ENCODE data around the gene TANC1. TPM values are rescaled to one million over a fixed set of nuclear protein-coding genes. Genes with fewer than 3 reads are reported as not detected.
A peak's percentile ranks its signal among the peaks of the same experiment; 100 is the strongest.

Gene TANC1
- total RNA-seq, 1 donor from 2014 or later = 84.1 TPM

GRCh38 chr2:159116922-159117321 lies 148.5 kb downstream of the TANC1 start:
- H3K36me3 Mint-ChIP-seq (ENCODE audit: low read depth, unreplicated experiment) = peaks cover 16% of the 10 kb centered on the region
- peaks cover 3% of the 10 kb centered on the region for H3K27me3 Mint-ChIP-seq (ENCODE audit: unreplicated experiment)
- no peak overlapping the region for H3K27ac Mint-ChIP-seq (ENCODE audit: unreplicated experiment)
- no peak for DNase-seq (ENCODE audit: low spot score)
- no peak overlapping the region for H3K4me3 Mint-ChIP-seq (ENCODE audit: unreplicated experiment)
- no peaks in the 10 kb centered on the region for H3K9me3 Mint-ChIP-seq (ENCODE audit: unreplicated experiment)
- H3K4me1 Mint-ChIP-seq (ENCODE audit: unreplicated experiment) = peaks cover 31% of the 10 kb centered on the region
- no peak for TF ChIP-seq CTCF (IDR thresholded peaks at IDR 0.05; ENCODE audit: unreplicated experiment)

- Mint-ChIP-seq H3K27ac (ENCODE audit: unreplicated experiment) (no peak overlapping the region), H3K9me3 (ENCODE audit: unreplicated experiment) (no peaks in the 10 kb centered on the region), H3K4me3 (ENCODE audit: unreplicated experiment) (no peak overlapping the region), H3K4me1 (ENCODE audit: unreplicated experiment) (peaks cover 34% of the 10 kb centered on the region), H3K27me3 (ENCODE audit: unreplicated experiment) (peaks cover 3% of the 10 kb centered on the region), H3K36me3 (ENCODE audit: low read depth, unreplicated experiment) (peaks cover 16% of the 10 kb centered on the region)
- no peak for DNase-seq (ENCODE audit: low spot score)
- no peak for TF ChIP-seq CTCF (IDR thresholded peaks at IDR 0.05; ENCODE audit: unreplicated experiment)
Measured at GRCh38 chr2:159117658-159118057, 149.2 kb downstream of the TANC1 start.

GRCh38 chr2:159118115-159118858 lies 149.8 kb downstream of the TANC1 start:
- no peak overlapping the region for H3K4me3 Mint-ChIP-seq (ENCODE audit: unreplicated experiment)
- peaks cover 41% of the 10 kb centered on the region for H3K4me1 Mint-ChIP-seq (ENCODE audit: unreplicated experiment)
- H3K9me3 Mint-ChIP-seq (ENCODE audit: unreplicated experiment) = no peaks in the 10 kb centered on the region
- H3K27me3 Mint-ChIP-seq (ENCODE audit: unreplicated experiment) = peaks cover 3% of the 10 kb centered on the region
- peaks cover 16% of the 10 kb centered on the region for H3K36me3 Mint-ChIP-seq (ENCODE audit: low read depth, unreplicated experiment)
- TF ChIP-seq CTCF (IDR thresholded peaks at IDR 0.05; ENCODE audit: unreplicated experiment) = peak; percentile 83
- peak; percentile 88 for DNase-seq (ENCODE audit: low spot score)
- no peak overlapping the region for H3K27ac Mint-ChIP-seq (ENCODE audit: unreplicated experiment)

- peak; percentile 16 for TF ChIP-seq CTCF (IDR thresholded peaks at IDR 0.05; ENCODE audit: unreplicated experiment)
- no peak for DNase-seq (ENCODE audit: low spot score)
- Mint-ChIP-seq H3K9me3 (ENCODE audit: unreplicated experiment) (no peaks in the 10 kb centered on the region), H3K4me1 (ENCODE audit: unreplicated experiment) (peaks cover 47% of the 10 kb centered on the region), H3K27ac (ENCODE audit: unreplicated experiment) (peak overlapping the region; percentile 21), H3K36me3 (ENCODE audit: low read depth, unreplicated experiment) (peaks cover 16% of the 10 kb centered on the region), H3K27me3 (ENCODE audit: unreplicated experiment) (peaks cover 6% of the 10 kb centered on the region), H3K4me3 (ENCODE audit: unreplicated experiment) (no peak overlapping the region)
Measured at GRCh38 chr2:159118859-159119500, 150.5 kb downstream of the TANC1 start.
